Stimulated activated CD4-positive, alpha-beta T cell treated with anti-CD3 and anti-CD28 coated beads, TNF-alpha, amount 100 ng/mL, for 1 hour (primary cell): ENCODE measurements around the gene OR5AK2.
"Not testable (repeated sequence)": the region's sequence is repeated elsewhere in the genome, so short reads cannot be mapped to it uniquely, and the experiment has no call there.

Source experiments
- DNase-seq, 3 donors: peaks; one replicate each; pipeline ENCODE4 v3.0.0-alpha.2; 2020; ENCODE audit warnings: low read depth in 3 of 3, low spot score in 1 of 3

Gene OR5AK2, protein sequence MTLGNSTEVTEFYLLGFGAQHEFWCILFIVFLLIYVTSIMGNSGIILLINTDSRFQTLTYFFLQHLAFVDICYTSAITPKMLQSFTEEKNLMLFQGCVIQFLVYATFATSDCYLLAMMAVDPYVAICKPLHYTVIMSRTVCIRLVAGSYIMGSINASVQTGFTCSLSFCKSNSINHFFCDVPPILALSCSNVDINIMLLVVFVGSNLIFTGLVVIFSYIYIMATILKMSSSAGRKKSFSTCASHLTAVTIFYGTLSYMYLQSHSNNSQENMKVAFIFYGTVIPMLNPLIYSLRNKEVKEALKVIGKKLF

DNA sequence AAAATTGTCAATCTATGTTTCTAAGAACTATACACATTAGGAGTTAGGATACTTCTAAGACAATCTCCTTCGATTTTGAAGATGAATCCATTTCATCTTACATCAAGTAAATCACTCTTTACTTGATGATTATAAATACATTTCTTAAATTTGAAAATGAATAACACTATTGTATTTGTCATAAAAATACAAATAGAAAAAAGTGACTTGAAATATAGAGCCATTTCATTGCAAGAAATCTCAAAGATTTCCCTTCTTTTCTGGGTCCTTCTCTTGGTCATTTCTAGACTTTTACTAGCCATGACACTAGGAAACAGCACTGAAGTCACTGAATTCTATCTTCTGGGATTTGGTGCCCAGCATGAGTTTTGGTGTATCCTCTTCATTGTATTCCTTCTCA, at the start of gene OR5AK2:
OR5AK2 (plus strand) TSS at position 301 of the 400 bp plus-strand sequence; CDS start at position 301, 0 bp downstream.
- no peak for DNase-seq

DNA sequence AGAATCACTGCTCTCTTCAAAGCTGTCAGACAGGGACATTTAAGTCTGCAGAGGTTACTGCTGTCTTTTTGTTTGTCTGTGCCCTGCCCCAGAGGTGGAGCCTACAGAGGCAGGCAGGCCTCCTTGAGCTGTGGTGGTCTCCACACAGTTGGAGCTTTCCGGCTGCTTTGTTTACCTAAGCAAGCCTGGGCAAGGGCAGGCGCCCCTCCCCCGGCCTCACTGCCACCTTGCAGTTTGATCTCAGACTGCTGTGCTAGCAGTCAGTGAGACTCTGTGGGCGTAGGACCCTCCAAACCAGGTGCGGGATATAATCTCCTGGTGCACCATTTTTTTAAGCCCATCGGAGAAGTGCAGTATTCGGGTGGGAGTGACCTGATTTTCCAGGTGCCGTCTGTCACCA, 43.2 kb upstream of the OR5AK2 start:
- not testable (repeated sequence) for DNase-seq

DNA sequence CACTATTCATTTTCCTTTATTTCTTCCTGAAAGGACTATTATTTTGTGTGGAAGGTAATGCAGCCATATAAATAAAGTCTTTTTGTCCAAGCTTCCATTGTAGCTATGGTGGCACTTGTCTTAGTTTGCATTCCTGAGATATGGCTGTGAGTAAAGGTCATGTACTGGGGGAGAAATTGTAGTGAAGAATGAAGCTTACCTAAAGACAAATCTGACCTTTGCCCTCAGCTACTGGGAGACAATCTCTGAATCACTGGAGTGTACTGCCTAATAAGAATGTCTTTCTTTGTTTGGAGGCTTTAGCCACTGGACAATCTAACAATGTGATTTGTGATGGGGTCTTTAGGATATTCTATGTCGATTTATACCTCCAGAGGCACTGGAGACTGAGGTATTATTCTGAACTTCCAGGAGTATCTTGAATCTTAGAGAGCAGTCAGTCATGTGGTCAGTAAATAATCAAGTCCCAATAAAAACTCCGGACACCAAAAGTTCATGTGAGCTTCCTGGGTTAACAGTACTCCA, 39.7 kb upstream of the OR5AK2 start:
- DNase-seq: no peak

DNA sequence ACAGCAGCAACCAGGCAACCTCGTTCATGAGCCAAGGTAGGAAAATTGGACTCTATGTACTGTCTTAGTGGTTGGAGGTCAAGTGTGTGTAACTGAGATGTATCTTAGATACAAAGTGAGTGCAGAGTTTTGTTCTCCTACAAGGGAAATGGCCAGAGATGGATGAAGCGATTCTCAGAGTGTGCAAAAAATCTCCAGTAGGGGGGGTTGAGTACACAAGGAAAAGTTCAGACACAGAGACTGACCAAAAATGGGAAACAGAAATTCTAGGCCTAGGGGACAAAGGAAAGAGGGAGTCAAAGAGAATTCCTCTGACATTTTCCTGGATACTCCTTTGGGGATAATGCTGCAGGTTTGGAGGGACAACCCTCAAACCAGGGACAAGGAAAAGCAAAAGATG, 38.2 kb upstream of the OR5AK2 start:
- no peak for DNase-seq

DNA sequence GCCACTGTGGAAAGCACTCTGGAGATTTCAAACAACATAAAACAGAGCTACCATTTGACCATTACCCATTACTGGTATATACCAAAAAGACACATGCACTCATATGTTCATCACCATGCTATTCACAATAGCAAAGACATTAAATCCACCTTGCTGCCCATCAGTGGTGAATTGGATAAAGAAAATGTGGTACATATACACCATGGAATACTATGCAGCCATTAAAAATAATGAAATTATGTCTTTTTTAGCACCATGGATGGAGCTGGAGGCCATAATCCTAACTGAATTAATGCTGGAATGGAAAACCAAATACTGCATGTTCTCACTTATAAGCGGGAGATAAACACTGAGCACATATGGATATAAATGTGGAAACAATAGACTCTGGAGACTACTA, 34.8 kb upstream of the OR5AK2 start:
- DNase-seq: not testable (repeated sequence)

DNA sequence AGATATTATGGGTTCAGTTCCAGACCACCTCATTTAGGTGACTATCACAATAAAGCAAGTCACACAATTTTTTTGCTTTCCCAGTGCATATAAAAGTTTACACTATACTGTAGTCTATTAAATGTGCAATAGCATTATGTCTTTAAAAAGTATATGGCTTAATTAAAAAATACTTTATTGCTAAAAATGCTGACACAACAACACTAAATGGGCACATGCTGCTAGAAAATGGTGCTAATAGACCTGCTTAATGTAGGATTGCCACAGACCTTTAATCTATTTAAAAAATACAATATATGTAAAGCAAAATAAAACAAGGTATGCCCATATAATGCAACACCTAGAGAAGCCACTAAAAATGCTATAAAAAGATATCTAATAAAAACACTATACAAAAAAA, 27.1 kb upstream of the OR5AK2 start:
- DNase-seq: no peak

DNA sequence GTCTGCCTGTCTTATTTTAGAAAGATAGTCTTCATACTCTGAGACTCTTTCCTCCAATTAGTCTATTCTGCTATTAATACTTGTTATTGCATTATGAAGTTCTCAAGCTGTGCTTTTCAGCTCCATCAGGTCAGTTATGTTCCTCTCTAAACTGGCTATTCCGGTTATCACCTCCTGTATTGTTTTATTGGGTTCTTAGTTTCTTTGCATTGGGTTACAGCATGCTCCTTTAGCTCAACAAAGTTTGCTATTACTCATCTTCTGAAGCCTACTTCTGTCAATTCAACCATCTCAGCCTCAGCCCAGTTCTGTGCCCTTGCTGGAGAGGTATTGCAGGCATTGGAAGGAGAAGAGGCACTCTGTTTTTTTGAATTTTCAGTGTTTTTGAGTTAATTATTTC, 21.0 kb upstream of the OR5AK2 start:
- DNase-seq: no peak

DNA sequence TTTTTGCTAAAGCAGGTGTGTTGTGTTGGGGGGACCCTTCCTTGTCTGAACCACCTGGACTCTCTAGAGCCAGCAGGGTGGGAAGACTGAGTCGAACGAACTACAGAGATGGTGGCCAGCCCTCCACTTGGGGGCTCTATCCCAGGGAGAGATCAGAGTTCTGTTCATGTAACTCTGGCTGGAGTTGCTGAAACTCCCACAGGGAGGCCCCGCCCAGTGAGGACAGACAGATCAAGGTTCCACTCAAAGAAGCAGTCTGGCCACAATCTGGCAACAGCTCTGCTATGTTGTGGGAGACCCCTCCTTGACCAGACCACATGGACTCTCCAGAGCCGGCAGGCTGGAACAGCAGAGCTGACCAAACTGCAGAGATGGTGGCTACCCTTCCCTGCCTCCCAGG, 20.2 kb upstream of the OR5AK2 start:
- DNase-seq: no peak

DNA sequence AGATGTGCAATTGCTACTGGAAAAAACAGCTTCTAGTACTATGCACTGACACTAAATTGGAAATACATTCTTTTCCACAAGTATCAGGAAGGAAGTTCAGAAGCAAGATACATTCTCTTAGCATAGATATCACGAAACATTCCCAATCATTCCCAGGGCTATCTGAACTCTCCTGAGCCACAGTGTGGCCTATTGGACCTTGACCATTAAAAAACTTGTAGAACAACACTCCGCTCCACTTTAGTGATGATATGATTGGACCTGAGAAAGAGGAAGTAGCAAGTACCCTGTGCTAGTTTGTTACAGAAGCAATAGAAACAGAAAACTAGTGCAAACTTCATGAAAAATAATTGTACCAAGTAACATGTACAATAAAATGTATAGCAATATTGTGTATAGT, 11.4 kb upstream of the OR5AK2 start:
- DNase-seq: no peak

DNA sequence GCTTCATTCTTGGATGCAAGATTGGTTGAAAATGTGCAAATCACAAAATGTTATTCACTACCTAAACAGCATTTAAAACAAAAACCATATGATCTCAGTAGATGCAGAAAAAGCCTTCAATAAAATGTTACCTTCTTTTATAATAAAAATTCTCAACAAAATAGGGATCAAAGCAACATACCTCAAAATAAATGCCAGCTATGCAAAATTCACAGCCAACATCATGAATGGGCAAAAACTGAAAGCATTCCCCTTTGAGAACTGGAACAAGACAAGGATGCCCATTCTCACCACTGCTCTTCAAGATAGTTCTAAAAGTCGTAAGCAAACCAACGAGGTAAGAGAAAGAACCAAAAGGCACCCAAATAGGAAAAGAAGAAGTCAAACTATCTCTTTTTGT, 2.0 kb downstream of the OR5AK2 start:
- DNase-seq: no peak

DNA sequence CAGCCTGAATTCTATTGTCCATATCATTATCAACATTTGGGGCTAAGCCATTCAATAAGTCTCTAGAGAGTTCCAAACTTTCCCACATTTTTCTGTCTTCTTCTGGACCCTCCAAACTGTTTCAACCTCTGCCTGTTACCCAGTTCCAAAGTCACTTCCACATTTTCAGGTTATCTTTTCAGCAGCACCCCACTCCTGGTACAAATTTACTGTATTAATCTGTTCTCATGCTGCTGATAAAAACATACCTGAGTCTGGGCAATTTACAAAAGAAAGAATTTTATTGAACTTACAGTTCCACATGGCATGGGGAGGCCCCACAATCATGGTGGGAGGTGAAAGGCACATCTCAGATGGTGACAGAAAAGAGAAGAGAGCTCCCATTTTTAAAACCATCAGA, 5.8 kb downstream of the OR5AK2 start:
- no peak for DNase-seq

DNA sequence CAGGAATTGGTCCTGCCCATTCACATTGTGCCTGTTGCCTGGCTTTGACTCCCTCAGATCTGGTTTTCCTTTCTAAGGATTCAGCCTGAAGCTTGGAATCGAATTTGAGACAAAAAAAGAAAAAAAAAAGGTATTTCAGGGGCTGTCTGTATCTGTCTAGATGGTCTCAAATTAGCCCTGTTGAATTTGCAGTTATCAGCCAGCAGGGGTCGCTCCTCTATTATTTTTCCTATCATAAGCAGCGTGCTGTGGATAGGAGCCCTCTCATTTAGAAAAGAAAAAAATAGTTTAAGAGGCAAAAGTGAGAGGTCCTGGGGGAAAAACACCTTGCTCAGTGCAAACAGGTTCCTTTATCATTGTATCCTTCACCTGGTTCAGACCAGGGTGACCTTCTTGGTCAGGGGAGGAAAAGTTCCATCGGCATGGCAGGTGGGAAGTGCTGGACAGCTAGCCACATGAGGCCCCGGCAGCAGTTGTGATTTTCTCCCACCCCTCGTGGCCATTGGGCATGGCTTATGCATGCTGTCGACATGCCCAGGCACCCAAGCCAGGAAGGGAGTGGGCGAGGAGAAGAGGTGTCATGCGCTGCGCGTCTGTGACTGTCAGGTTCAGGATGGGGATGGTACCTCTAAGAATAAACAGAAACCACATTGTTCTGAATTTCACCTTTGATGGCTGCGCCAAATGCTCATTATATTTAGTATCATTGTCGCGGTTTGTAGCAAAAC, 13.1 kb downstream of the OR5AK2 start:
- DNase-seq: no peak

DNA sequence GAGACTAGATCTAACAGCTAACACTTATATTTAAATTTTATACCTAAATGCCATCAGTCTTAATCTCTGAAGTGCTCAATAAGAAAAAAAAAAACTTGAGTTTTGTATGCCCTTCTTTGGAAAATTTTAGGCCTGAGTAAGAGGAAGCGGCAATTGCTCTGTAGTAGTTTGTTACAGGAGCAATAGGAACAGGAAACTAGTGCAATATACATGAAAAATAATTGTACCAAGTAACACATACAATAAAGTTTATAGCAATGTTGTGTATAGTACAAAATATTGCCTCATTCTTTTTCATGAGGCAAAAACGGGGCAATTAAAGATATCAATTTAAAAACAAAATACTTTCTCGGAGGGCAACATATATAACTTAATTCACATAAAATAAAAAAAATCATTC, 19.7 kb downstream of the OR5AK2 start:
- no peak for DNase-seq

DNA sequence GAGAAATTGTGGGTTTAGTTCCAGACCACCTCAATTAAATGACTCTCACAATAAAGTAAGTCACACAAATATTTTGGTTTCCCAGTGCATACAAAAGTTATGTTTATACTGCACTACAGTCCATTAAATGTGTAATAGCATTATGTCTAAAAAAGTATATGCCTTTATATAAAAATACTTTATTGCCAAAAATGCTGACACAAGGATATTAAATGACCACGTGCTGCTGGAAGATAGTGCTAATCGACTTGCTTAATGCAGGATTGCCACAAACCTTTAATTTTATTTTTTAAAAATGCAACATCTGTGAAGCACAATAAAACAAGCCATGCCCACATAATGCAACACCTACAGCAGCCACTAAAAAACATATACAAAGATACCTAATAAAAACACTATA, 27.0 kb downstream of the OR5AK2 start:
- DNase-seq: no peak

DNA sequence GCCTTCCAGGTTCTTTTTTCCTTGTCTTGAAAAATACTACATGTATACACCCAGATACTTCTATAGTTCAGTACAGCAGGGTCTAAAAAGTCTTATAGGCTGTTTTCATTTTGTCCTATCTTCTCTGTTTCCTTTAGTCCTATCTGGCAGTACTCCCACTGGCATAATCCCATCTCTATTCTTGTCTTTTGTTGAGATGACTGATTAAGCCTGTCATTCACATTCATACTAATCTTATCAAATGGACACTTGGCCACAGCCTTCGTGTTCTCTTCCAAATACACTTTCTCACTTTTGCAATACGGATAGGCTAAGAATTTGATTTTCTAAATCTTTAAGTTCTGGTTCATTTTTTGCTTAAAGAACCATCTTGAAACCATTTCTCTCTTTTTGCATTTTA, 42.8 kb downstream of the OR5AK2 start:
- no peak for DNase-seq
